Ascending aorta (tissue), 2 donors: ENCODE results near the gene ACP7. TPM values are rescaled to one million over a fixed set of nuclear protein-coding genes. Genes with fewer than 3 reads are reported as not detected.
"Not testable (repeated sequence)": the region's sequence is repeated elsewhere in the genome, so short reads cannot be mapped to it uniquely, and the experiment has no call there.

Experiments used
- DNase-seq, 2 donors: peaks; one replicate each; pipeline ENCODE4 v3.0.0-alpha.2; 2019; ENCODE audit warnings: low spot score in 2 of 2
- H3K27ac ChIP-seq, 2 donors: fragments of 200-600 bp; sonication (generic); one replicate each; pipeline ENCODE4 v1.5.1; 2016 to 2017; ENCODE audit warnings: mild to moderate bottlenecking in 1 of 2
- H3K27me3 ChIP-seq: fragments of 200-600 bp; sonication (generic); one replicate; pipeline ENCODE4 v1.5.1; 2017
- H3K36me3 ChIP-seq, 2 donors: fragments of 200-600 bp; sonication (generic); one replicate each; pipeline ENCODE4 v1.5.1; 2016
- H3K4me1 ChIP-seq, 2 donors: fragments of 200-600 bp; sonication (generic); one replicate each; pipeline ENCODE4 v1.5.1; 2016 to 2017; ENCODE audit warnings: mild to moderate bottlenecking in 1 of 2
- H3K4me3 ChIP-seq, 2 donors: fragments of 200-600 bp; sonication (generic); one replicate each; pipeline ENCODE4 v1.5.1; 2016 to 2017; ENCODE audit warnings: mild to moderate bottlenecking in 1 of 2
- H3K9me3 ChIP-seq, 2 donors: fragments of 200-600 bp; sonication (generic); one replicate each; pipeline ENCODE4 v1.5.1; 2016
- CTCF ChIP-seq, 3 experiments: fragments of 200-600 bp in 2 of 3; fragments of 450-650 bp in 1 of 3; sonication (generic) in 2 of 3; IDR thresholded peaks; one replicate each; pipeline ENCODE4 v1.5.1; 2016 to 2019; ENCODE audit warnings: antibody characterized with exemption in 3 of 3, mild to moderate bottlenecking in 1 of 3, moderate library complexity in 1 of 3
- intact Hi-C: fragments of 100-400 bp; cut with DNase I; formaldehyde crosslinking; loops from one replicate; pipeline ENCODE4 v1.15.1; 2023
- total RNA-seq: library from RNA; depleted of rRNA; stranded (reverse); fragments of >200 nt; gene quantifications from one replicate; pipeline ENCODE4 v1.1.0, GENCODE V29; 2016

ACP7 gene
- total RNA-seq, 1 donor from 2014 or later: not detected

- no peaks in the 10 kb centered on the region for H3K27me3 ChIP-seq
- intact Hi-C loops: no loop called here
- H3K4me3 ChIP-seq: no peak overlapping the region
- no peaks in the 10 kb centered on the region for H3K9me3 ChIP-seq
- no peaks in the 10 kb centered on the region for H3K36me3 ChIP-seq
- H3K4me1 ChIP-seq: no peaks in the 10 kb centered on the region
- no peak for DNase-seq
- H3K27ac ChIP-seq: no peak overlapping the region
- no peak for TF ChIP-seq CTCF (IDR thresholded peaks at IDR 0.05)
Measured at GRCh38 chr19:39111593-39112199, 27.5 kb downstream of the ACP7 start.

- H3K27me3 ChIP-seq: no peaks in the 10 kb centered on the region
- H3K9me3 ChIP-seq: no peaks in the 10 kb centered on the region
- no peak overlapping the region for H3K4me3 ChIP-seq
- DNase-seq: no peak
- H3K27ac ChIP-seq: no peak overlapping the region
- TF ChIP-seq CTCF (IDR thresholded peaks at IDR 0.05): no peak
- no peaks in the 10 kb centered on the region for H3K4me1 ChIP-seq
- intact Hi-C loops: no loop called here
- H3K36me3 ChIP-seq: no peaks in the 10 kb centered on the region
Measured at GRCh38 chr19:39112338-39112890, 28.2 kb downstream of the ACP7 start.

- TF ChIP-seq CTCF (IDR thresholded peaks at IDR 0.05): no peak
Measured at GRCh38 chr19:39113199-39113598, 29.0 kb downstream of the ACP7 start.

GRCh38 chr19:39115105-39115847, 31.1 kb downstream of the ACP7 start:
- no peaks in the 10 kb centered on the region for H3K9me3 ChIP-seq
- H3K27me3 ChIP-seq: no peaks in the 10 kb centered on the region
- H3K4me3 ChIP-seq: no peak overlapping the region
- H3K4me1 ChIP-seq: no peaks in the 10 kb centered on the region
- H3K27ac ChIP-seq: no peak overlapping the region
- no peak for DNase-seq
- no peaks in the 10 kb centered on the region for H3K36me3 ChIP-seq
- intact Hi-C loops: no loop called here
- TF ChIP-seq CTCF (IDR thresholded peaks at IDR 0.05): no peak

More at GRCh38 chr19:39113199-39113598, 29.0 kb downstream of the ACP7 start:
- Histone ChIP-seq H3K9me3 (no peaks in the 10 kb centered on the region), H3K4me1 (no peaks in the 10 kb centered on the region), H3K4me3 (no peak overlapping the region), H3K27ac (no peak overlapping the region), H3K36me3 (no peaks in the 10 kb centered on the region), H3K27me3 (no peaks in the 10 kb centered on the region)
- no peak for DNase-seq
- intact Hi-C loops: no loop called here

GRCh38 chr19:39117023-39117422, 32.9 kb downstream of the ACP7 start:
- H3K27ac ChIP-seq, H3K4me1 ChIP-seq, H3K27me3 ChIP-seq, H3K4me3 ChIP-seq, intact Hi-C loops, DNase-seq, H3K36me3 ChIP-seq, H3K9me3 ChIP-seq: not testable (repeated sequence)

- intact Hi-C loops: loop anchor here (10.0 kb wide), 2 partner anchors 325 to 715 kb away; partner anchors contain the start of genes DYRK1B and SUPT5H
Measured at GRCh38 chr19:39119830-39120229, 35.7 kb downstream of the ACP7 start.

More at GRCh38 chr19:39119830-39120229, 35.7 kb downstream of the ACP7 start:
- TF ChIP-seq CTCF (IDR thresholded peaks at IDR 0.05): no peak
- DNase-seq: no peak
- Histone ChIP-seq H3K4me1 (peaks cover 0 to 3% of the 10 kb centered on the region in 2 donors), H3K36me3 (no peaks in the 10 kb centered on the region), H3K27ac (no peak overlapping the region), H3K9me3 (no peaks in the 10 kb centered on the region), H3K4me3 (no peak overlapping the region), H3K27me3 (no peaks in the 10 kb centered on the region)
